Measurements from ENCODE around the gene MACC1. TPM values are rescaled to one million over a fixed set of nuclear protein-coding genes. Genes with fewer than 3 reads are reported as not detected.

Gene MACC1
- total and polyA plus RNA-seq, 10 of the 15 experiments (the other 5 are each of a cell fraction or from before 2014, with no cell fraction given) = 6.0 to 61.1 (median 12.7) TPM

DNA sequence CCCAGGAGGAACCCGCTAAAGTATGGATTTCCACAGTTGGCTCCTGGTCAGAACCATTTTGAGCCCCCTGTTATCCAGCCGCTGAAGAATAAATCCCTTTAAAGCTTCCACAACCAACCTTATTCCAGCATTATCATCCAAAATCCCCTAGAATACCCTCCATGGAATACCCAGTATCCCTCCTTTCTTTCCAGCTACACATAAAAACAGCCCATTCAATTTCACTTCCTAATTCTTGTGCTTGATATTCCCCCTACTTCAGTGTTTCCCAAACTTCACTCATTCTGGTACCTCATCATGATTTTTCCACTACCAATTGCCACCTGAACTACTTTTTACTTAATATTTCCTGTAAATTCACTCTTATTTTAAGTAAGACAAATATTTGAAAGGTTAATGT lies 3.1 kb downstream of the MACC1 start (continued):
- no peak for TF ChIP-seq NR2C1 (IDR thresholded peaks at IDR 0.05)
- no peak for TF ChIP-seq WRNIP1 (IDR thresholded peaks at IDR 0.05; ENCODE audit: borderline replicate concordance, low read depth, low read length)
- no peak for TF ChIP-seq CEBPB (IDR thresholded peaks at IDR 0.05; ENCODE audit: borderline replicate concordance in 1 of 2, low read depth in 2 of 2, low read length in 2 of 2)
- TF ChIP-seq MEF2B (IDR thresholded peaks at IDR 0.05; ENCODE audit: partially characterized antibody, poor library complexity, severe bottlenecking) = no peak
- TF ChIP-seq NFYA (IDR thresholded peaks at IDR 0.05; ENCODE audit: borderline replicate concordance, low read depth, low read length) = no peak
- TF ChIP-seq ZNF622 (IDR thresholded peaks at IDR 0.05) = no peak
- TF ChIP-seq MTA3 (IDR thresholded peaks at IDR 0.05; ENCODE audit: borderline replicate concordance, low read length) = no peak
- TF ChIP-seq, protein P1, sequence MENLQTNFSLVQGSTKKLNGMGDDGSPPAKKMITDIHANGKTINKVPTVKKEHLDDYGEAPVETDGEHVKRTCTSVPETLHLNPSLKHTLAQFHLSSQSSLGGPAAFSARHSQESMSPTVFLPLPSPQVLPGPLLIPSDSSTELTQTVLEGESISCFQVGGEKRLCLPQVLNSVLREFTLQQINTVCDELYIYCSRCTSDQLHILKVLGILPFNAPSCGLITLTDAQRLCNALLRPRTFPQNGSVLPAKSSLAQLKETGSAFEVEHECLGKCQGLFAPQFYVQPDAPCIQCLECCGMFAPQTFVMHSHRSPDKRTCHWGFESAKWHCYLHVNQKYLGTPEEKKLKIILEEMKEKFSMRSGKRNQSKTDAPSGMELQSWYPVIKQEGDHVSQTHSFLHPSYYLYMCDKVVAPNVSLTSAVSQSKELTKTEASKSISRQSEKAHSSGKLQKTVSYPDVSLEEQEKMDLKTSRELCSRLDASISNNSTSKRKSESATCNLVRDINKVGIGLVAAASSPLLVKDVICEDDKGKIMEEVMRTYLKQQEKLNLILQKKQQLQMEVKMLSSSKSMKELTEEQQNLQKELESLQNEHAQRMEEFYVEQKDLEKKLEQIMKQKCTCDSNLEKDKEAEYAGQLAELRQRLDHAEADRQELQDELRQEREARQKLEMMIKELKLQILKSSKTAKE (IDR thresholded peaks at IDR 0.05; ENCODE audit: low read depth, poor library complexity, severe bottlenecking) = peak; percentile 12
- no peak for TF ChIP-seq MYB (IDR thresholded peaks at IDR 0.05; ENCODE audit: borderline replicate concordance, low read depth, low read length)
- TF ChIP-seq, protein P2, sequence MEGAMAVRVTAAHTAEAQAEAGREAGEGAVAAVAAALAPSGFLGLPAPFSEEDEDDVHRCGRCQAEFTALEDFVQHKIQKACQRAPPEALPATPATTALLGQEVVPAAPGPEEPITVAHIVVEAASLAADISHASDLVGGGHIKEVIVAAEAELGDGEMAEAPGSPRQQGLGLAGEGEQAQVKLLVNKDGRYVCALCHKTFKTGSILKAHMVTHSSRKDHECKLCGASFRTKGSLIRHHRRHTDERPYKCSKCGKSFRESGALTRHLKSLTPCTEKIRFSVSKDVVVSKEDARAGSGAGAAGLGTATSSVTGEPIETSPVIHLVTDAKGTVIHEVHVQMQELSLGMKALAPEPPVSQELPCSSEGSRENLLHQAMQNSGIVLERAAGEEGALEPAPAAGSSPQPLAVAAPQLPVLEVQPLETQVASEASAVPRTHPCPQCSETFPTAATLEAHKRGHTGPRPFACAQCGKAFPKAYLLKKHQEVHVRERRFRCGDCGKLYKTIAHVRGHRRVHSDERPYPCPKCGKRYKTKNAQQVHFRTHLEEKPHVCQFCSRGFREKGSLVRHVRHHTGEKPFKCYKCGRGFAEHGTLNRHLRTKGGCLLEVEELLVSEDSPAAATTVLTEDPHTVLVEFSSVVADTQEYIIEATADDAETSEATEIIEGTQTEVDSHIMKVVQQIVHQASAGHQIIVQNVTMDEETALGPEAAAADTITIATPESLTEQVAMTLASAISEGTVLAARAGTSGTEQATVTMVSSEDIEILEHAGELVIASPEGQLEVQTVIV (IDR thresholded peaks at IDR 0.05; ENCODE audit: borderline replicate concordance, partially characterized antibody) = no peak
- TF ChIP-seq EZH2 (IDR thresholded peaks at IDR 0.05; ENCODE audit: borderline replicate concordance, control insufficient read depth, low read depth, low read length) = no peak
- TF ChIP-seq GATAD2B (conservative IDR thresholded peaks at IDR 0.05; ENCODE audit: low read depth) = no peak
- TF ChIP-seq FOXM1 (IDR thresholded peaks at IDR 0.05; ENCODE audit: low read depth, low read length) = no peak
- TF ChIP-seq, protein P3, sequence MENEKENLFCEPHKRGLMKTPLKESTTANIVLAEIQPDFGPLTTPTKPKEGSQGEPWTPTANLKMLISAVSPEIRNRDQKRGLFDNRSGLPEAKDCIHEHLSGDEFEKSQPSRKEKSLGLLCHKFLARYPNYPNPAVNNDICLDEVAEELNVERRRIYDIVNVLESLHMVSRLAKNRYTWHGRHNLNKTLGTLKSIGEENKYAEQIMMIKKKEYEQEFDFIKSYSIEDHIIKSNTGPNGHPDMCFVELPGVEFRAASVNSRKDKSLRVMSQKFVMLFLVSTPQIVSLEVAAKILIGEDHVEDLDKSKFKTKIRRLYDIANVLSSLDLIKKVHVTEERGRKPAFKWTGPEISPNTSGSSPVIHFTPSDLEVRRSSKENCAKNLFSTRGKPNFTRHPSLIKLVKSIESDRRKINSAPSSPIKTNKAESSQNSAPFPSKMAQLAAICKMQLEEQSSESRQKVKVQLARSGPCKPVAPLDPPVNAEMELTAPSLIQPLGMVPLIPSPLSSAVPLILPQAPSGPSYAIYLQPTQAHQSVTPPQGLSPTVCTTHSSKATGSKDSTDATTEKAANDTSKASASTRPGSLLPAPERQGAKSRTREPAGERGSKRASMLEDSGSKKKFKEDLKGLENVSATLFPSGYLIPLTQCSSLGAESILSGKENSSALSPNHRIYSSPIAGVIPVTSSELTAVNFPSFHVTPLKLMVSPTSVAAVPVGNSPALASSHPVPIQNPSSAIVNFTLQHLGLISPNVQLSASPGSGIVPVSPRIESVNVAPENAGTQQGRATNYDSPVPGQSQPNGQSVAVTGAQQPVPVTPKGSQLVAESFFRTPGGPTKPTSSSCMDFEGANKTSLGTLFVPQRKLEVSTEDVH (IDR thresholded peaks at IDR 0.05; ENCODE audit: low read depth, partially characterized antibody) = no peak
- no peak for TF ChIP-seq ZNF217 (IDR thresholded peaks at IDR 0.05)
- TF ChIP-seq, protein P4, sequence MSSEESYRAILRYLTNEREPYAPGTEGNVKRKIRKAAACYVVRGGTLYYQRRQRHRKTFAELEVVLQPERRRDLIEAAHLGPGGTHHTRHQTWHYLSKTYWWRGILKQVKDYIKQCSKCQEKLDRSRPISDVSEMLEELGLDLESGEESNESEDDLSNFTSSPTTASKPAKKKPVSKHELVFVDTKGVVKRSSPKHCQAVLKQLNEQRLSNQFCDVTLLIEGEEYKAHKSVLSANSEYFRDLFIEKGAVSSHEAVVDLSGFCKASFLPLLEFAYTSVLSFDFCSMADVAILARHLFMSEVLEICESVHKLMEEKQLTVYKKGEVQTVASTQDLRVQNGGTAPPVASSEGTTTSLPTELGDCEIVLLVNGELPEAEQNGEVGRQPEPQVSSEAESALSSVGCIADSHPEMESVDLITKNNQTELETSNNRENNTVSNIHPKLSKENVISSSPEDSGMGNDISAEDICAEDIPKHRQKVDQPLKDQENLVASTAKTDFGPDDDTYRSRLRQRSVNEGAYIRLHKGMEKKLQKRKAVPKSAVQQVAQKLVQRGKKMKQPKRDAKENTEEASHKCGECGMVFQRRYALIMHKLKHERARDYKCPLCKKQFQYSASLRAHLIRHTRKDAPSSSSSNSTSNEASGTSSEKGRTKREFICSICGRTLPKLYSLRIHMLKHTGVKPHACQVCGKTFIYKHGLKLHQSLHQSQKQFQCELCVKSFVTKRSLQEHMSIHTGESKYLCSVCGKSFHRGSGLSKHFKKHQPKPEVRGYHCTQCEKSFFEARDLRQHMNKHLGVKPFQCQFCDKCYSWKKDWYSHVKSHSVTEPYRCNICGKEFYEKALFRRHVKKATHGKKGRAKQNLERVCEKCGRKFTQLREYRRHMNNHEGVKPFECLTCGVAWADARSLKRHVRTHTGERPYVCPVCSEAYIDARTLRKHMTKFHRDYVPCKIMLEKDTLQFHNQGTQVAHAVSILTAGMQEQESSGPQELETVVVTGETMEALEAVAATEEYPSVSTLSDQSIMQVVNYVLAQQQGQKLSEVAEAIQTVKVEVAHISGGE (CRISPR knock-in tag; IDR thresholded peaks at IDR 0.05) = no peak

All from GM12878 (cell line).